ENCODE results near the gene SLAMF1. TPM values are rescaled to one million over a fixed set of nuclear protein-coding genes. Genes with fewer than 3 reads are reported as not detected.

The SLAMF1 gene
- polyA plus RNA-seq, 1 experiment: not detected

DNA sequence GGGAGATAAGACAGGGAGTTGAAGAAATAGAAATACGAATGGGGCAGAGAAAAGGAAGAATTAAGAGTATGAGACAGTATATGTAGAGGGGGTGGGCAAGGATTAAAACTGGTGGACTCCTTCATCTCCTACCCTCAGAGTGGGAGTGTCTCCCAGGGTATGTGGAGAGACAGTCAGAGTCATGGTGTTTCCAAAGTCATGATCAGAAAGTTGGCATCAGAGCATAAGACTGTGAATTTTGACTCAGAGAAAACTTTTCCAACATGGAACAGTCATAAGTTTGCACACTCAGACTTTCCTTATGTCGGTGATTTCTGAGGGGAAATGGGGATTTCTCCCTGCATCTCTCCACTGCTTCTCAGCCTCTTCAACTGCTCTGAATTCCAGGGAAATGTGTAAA is 70.0 kb downstream of the SLAMF1 start:
- Histone ChIP-seq H3K27me3 (ENCODE audit: control insufficient read depth, insufficient read depth, low read length) (no peaks in the 10 kb centered on the region), H3K27ac (ENCODE audit: low read depth, low read length) (no peak overlapping the region), H3K9me3 (ENCODE audit: control insufficient read depth, insufficient read depth, low read length) (no peaks in the 10 kb centered on the region), H3K4me3 (ENCODE audit: low read depth, low read length) (no peak overlapping the region)
- TF ChIP-seq, protein P1, sequence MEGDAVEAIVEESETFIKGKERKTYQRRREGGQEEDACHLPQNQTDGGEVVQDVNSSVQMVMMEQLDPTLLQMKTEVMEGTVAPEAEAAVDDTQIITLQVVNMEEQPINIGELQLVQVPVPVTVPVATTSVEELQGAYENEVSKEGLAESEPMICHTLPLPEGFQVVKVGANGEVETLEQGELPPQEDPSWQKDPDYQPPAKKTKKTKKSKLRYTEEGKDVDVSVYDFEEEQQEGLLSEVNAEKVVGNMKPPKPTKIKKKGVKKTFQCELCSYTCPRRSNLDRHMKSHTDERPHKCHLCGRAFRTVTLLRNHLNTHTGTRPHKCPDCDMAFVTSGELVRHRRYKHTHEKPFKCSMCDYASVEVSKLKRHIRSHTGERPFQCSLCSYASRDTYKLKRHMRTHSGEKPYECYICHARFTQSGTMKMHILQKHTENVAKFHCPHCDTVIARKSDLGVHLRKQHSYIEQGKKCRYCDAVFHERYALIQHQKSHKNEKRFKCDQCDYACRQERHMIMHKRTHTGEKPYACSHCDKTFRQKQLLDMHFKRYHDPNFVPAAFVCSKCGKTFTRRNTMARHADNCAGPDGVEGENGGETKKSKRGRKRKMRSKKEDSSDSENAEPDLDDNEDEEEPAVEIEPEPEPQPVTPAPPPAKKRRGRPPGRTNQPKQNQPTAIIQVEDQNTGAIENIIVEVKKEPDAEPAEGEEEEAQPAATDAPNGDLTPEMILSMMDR (IDR thresholded peaks at IDR 0.05; ENCODE audit: low read depth, low read length): no peak
- ChIA-PET POLR2A (no interaction called here), CTCF (no interaction called here)
- no peak for DNase-seq (ENCODE audit: low read depth, low spot score)

DNA sequence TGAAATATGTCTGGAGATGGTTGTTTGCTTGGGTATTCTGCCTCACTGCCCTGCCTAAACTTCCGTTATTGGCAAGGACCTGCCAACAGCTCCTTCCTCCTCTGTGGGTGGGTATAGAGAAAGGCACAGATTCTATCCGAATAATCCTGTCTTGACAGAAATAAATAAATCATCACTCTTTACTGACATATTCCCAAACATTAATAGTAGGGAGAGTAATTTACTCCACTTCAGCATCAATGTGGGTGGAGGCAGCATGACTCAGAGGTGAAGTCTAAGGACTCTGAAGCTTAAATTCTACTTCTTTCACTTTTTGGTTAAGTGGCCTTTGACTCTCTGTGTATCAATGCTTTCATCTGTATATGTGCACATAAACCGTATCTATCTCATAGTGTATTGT is 70.5 kb downstream of the SLAMF1 start:
- no peak for DNase-seq (ENCODE audit: low read depth, low spot score)
- no peaks in the 10 kb centered on the region for H3K9me3 ChIP-seq (ENCODE audit: control insufficient read depth, insufficient read depth, low read length)
- ChIA-PET POLR2A (no interaction called here), CTCF (no interaction called here)
- TF ChIP-seq, protein P1 (IDR thresholded peaks at IDR 0.05; ENCODE audit: low read depth, low read length): no peak
- H3K27me3 ChIP-seq (ENCODE audit: control insufficient read depth, insufficient read depth, low read length): no peaks in the 10 kb centered on the region
- H3K4me3 ChIP-seq (ENCODE audit: low read depth, low read length): no peak overlapping the region
- no peak overlapping the region for H3K27ac ChIP-seq (ENCODE audit: low read depth, low read length)

DNA sequence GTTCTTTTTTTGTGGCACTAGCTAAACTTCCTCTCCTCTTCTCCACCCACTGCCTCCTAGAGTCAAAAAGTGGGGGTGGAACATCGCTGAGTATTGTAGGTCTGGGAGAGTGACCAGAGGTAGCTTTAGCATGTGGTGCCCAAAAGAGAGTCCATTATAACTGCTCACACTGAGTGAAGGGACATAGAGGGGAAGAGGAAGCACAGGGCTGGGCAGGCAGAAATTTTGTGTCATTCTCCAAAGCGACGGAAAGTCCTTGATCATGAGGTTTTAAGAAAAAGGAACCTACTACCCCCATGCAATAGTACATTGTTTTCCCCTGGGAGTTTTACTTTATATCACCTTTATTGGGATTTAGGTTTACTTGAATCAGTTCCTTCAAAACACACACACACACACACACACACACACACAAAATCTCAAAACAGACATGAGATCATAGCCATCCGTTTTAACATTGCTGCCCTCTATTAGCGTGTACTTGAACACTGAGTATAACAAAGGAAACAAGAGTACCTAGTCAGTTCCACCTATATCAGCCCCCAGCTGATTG is 71.7 kb downstream of the SLAMF1 start:
- Histone ChIP-seq H3K27ac (ENCODE audit: low read depth, low read length) (no peak overlapping the region), H3K9me3 (ENCODE audit: control insufficient read depth, insufficient read depth, low read length) (no peaks in the 10 kb centered on the region), H3K27me3 (ENCODE audit: control insufficient read depth, insufficient read depth, low read length) (no peaks in the 10 kb centered on the region), H3K4me3 (ENCODE audit: low read depth, low read length) (no peak overlapping the region)
- CTCF ChIA-PET: no interaction called here
- TF ChIP-seq, protein P1 (IDR thresholded peaks at IDR 0.05; ENCODE audit: low read depth, low read length): no peak
- DNase-seq (ENCODE audit: low read depth, low spot score): no peak
- POLR2A ChIA-PET: no interaction called here

DNA sequence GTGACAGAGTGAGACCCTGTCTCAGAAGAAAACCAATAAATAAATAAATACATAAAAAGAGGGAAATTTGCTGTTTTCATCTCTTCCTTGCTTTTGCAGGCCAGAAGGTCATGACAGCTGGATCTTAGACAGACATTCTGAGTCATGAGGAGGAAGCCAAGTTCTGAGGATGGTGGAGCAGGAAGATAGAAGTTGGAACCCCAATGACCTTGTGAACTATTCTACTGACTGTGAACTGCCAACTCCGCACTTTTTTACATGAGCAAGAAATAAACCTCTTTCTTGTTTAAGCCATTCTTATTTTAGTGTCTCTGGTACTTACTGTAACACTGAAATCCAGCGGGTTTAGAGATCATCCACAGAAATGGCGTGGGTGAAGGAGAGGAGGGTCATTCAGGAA is 76.0 kb downstream of the SLAMF1 start:
- TF ChIP-seq, protein P1 (IDR thresholded peaks at IDR 0.05; ENCODE audit: low read depth, low read length): no peak
- CTCF ChIA-PET: no interaction called here
- POLR2A ChIA-PET: no interaction called here

DNA sequence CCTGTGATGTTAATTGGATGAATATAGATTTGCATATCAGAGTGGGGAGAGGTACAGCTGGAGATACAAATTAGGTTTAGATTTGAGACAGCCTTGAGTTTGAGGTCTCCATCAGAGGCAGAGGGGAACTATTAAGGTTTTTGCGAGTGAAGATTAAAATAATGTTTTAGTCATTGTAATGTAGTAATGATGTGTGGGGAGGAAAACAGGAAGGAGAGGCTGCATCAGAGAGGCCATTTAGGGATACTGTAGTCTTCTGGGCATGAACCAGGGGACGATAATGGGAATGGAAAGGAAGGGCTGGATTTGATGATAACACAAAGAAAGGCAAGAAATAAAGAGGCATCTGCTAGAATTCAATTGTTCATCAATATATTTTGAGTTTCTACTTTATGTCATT is 77.0 kb downstream of the SLAMF1 start:
- no peak overlapping the region for H3K4me3 ChIP-seq (ENCODE audit: low read depth, low read length)
- peaks cover 2% of the 10 kb centered on the region for H3K27me3 ChIP-seq (ENCODE audit: control insufficient read depth, insufficient read depth, low read length)
- ChIA-PET POLR2A (no interaction called here), CTCF (no interaction called here)
- TF ChIP-seq, protein P1 (IDR thresholded peaks at IDR 0.05; ENCODE audit: low read depth, low read length): no peak
- H3K27ac ChIP-seq (ENCODE audit: low read depth, low read length): no peak overlapping the region
- H3K9me3 ChIP-seq (ENCODE audit: control insufficient read depth, insufficient read depth, low read length): no peaks in the 10 kb centered on the region
- DNase-seq (ENCODE audit: low read depth, low spot score): no peak

More for the DNA sequence above, 76.0 kb downstream of the SLAMF1 start:
- H3K4me3 ChIP-seq (ENCODE audit: low read depth, low read length): no peak overlapping the region
- no peaks in the 10 kb centered on the region for H3K9me3 ChIP-seq (ENCODE audit: control insufficient read depth, insufficient read depth, low read length)
- DNase-seq (ENCODE audit: low read depth, low spot score): no peak
- peaks cover 2% of the 10 kb centered on the region for H3K27me3 ChIP-seq (ENCODE audit: control insufficient read depth, insufficient read depth, low read length)
- no peak overlapping the region for H3K27ac ChIP-seq (ENCODE audit: low read depth, low read length)
